NCI-H128 (cell line): Measurements from ENCODE around the gene LGR4.
A peak's percentile ranks its signal among the peaks of the same experiment; 100 is the strongest.

ENCODE experiments used
- DNase-seq: peaks from one replicate; lab custom pipeline; 2025; ENCODE audit not compliant: unreplicated experiment; lab: John Stamatoyannopoulos, UW

LGR4 gene

DNA sequence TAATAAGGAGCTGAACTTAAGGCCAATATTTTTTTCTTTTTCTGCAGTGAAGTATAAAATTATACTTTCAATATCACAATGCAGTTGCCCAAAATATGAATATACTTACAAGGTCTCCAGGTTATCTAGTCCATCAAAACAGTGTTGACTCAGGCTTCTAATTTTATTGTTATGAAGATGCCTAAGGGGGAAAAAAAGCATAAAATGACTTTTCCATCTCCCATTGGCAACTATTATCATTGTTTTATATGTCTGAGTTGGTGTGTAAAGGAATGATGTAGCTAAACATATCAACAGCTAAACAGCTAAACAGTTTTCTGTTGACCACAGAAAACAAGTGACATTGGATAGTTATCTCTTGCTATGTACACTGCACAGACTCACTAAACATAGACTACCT, 88.4 kb downstream of the LGR4 start:
- no peak for DNase-seq

DNA sequence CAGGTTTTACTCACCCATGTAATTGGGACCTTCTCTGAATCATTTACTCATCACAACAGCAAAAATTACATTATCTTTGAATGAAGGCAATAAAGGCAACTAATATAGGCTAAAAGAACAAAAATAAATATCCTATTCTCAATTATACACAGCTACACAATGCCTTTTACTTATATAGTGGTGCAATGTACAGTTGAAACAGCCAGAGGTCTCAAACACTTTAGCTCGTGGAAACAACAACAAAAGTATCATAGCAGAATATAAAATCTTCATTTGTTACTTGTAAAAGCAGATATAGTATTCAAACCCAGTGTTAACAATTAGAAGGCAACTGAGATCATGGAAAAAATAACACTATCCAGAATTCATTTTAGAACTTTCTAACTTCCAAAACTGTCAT, 88.9 kb downstream of the LGR4 start:
- no peak for DNase-seq

DNA sequence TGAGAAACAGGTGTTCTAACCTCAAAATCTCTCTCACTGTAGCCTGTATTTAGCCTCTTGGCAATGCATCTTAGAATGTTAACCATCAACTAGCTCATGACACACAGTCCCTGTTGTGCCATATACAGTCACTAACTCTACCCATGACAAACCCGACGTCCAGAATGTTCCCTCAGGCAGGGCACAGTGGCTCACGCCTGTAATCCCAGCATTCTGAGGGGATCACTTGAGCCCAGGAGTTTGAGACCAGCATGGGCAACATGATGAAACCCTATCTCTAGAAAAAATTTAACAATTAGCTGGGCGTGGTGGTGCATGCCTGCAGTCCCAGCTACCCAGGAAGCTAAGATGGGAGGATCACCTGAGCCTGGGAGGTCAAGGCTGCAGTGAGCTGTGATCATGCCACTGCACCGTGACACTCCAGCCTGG, 91.3 kb downstream of the LGR4 start:
- no peak for DNase-seq

GRCh38 chr11:27380771-27381170, 91.8 kb downstream of the LGR4 start:
- DNase-seq: no peak

DNA sequence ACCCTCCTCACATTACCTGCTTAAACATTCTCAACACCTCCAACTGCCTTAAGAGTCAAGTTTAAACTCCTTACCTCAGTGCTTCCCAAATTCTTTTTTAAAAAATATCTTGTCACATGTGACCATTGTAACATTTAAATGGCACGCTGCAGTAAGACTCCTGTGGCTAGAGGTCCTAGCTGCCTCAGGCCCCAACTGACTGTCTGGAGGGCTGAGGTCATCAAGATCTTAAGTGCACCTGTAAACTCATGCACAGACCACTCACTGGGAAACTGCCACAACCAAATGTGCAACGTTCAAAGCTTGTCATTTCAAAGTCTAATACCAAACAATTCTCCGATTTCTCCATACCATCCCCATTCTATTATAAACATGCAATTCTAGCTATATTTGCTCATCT, 93.1 kb downstream of the LGR4 start:
- DNase-seq: no peak

DNA sequence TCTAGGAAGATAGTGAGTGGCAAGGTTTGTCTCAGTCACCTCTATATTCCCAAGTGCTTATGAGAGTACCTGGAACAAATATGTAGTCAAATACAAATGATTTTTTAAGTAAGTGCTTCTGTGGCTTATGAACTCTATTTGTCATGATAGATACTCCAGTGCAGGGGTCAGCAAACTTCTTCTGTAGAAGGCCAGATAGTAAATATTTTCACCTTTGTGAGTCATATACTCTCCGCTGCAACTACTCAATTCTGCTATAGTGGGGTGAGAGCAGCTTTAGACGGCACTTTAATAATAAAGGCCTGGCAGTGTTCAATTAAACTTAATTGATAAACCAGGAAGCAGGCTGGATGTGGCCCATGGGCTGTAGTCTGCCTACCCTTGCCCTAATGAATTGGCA, 97.2 kb downstream of the LGR4 start:
- no peak for DNase-seq

GRCh38 chr11:27373856-27374602, 98.6 kb downstream of the LGR4 start:
- DNase-seq: no peak

GRCh38 chr11:27373392-27373791, 99.2 kb downstream of the LGR4 start:
- DNase-seq: no peak

- no peak for DNase-seq
Observed at GRCh38 chr11:27372164-27372563, 100.4 kb downstream of the LGR4 start.

DNA sequence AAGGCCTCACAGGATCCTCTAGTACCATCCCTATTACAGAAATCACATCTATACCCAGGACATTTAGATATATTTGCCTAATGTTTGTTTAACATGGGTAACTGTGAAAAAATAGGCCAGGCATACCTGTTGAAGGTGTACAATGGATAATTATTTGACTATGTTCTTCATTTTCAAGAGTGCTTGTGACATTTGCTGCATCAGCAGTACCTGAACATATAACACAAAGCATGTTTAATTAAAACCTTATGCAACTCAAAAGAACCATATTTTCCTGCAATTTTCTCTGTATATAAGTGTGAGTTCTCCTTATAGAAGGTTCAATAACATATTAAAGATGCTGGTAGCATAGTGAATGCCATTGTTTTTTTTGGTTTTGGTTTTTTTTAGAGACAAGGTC, 101.1 kb downstream of the LGR4 start:
- no peak for DNase-seq

DNA sequence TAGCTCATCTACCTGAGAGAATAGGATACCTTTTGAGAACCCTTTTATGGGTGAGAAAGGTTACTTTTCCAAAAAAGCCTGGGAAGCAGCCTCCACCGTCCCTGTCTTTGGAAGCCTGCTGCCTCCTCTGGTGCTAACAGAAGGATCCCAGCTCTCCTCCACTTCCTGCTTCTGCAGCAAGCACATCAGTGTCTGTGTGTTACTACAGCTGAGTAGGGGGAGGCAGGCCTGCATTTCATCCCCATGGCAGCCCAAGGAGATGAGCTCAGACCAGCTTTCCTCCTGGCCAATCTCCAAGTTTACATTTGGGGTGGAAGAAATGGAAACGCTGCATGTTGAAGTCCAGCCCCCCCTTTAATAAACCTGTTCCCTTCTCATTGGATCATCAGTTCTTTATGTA, 102.2 kb downstream of the LGR4 start:
- DNase-seq: no peak

DNA sequence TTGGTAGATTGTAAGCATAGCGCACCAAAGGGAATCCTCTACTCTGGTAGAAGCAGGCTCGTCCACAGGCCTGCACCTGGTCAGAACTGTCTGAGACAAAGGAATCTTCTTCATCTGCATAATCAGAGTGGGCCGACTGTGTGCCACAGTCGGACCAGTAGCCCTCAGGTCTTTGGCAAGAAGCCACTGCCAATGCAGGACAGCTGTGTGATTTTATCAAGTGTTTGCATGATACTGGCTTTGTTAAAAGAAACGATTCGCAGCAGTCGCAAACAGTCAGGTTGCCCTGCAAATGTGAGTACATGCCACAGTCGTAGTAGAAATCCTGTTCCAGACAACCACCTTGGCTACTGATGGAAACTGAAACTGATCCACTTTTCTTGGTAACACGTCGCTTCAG, 104.7 kb downstream of the LGR4 start:
- no peak for DNase-seq

DNA sequence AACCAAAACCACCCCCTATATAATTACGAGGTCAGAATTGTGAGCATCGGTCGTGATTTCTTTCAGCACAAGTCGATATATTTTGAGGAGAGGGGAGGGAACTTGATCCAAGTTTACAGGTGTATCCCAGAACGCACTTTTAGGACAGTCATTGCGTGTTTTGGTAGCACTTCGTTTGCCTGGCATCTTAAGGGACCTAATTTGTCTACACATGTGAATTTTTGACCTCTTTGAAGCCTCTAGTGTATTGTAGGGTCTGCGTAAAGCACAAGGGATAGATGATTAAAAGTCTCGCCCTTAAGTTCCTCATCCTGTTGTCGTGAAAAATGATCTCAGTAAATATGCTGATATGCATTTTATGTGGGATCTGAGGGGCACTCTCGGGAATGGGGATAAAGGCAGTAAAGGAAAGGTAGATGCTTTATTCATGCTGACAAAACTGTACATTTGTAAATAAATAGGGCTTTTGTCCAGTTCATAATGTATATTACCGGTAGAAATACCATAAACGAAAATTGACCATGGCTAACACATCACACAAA, 108.9 kb downstream of the LGR4 start:
- DNase-seq: no peak

- DNase-seq: peak; percentile 89
Observed at GRCh38 chr11:27362749-27363575, 109.6 kb downstream of the LGR4 start, which contains the start of gene CCDC34. CCDC34 (minus strand) TSS chr11:27363215; CDS start chr11:27363194, 21 bp downstream.

DNA sequence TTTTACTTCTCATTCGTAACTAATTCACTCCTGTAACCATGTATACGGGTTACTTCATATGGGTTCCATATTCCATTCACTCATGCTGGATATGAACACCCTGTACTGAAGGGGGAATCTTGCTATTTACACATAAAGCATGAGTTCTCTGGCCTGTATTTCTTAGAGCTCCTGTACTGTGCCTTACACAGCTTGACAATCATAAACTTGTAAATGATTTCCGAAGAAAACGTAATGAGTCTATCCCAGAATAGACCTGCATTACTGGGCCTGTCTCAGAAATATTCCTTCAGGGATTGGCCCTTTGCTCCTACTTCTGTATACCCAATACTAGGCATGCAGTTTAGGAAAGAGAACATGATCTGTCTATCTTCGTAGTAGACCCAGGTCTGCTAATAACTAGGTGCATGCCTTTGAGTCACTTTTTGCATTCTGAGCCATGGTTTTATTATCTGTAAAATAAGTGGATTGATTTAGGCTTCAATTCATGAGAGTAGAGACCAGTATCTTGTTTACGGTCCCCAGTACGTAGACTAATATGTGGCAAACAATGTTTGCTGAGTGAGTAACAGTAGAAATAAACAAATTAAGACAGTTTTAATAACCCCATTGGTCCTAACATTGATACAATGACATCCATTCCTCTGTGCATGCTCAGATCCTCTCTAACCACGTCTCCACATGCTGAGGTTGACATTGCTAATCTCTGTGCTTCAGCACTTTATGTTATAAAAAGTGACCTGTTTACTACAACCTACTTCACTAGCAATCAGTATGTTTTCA, 110.8 kb downstream of the LGR4 start:
- DNase-seq: no peak

GRCh38 chr11:27358296-27358695, 114.3 kb downstream of the LGR4 start:
- no peak for DNase-seq

DNA sequence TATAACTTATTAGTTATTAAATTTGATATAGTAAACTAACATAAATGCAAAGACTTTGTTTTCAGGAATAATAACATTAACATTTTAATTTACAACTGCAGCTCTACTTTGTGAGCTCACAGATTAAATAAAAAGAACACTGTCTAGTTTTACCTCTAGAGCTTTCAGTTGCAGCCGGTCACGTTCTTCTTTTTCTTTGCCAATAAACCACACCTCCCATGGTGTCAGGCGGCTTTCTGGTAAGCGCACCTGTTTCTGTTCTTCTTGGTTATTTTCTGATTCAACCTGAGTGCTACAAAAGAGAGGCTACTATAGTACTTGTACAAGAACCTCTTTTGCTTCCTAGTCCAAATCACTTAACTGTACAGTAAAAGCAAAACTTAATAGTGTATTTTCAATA, 115.3 kb downstream of the LGR4 start:
- DNase-seq: peak; percentile 36

GRCh38 chr11:27356624-27357222, 115.9 kb downstream of the LGR4 start:
- DNase-seq: no peak

DNA sequence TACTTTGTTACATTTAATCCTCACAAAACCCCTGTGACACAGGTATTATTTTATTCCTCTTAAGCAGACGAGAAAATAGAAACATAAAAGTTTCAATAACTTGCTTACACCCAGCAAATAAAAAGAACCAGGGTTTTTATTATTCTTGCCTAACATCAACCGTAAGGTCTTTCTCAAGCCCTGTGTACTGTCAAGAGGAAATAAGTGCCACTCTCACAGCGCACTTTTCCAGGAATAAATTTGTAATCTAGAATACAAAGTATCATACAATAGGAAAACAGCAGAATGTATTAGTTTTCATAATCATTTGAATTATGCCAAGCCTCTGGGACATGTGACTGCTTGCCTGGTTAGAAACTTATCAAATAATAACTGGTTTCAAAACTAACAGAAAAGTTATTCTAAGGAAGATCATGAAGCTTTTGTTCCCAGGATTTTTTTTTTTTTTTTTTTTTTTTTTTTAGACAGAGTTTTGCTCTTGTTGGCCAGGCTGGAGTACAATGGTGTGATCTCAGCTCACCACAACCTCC, 117.0 kb downstream of the LGR4 start:
- DNase-seq: no peak

DNA sequence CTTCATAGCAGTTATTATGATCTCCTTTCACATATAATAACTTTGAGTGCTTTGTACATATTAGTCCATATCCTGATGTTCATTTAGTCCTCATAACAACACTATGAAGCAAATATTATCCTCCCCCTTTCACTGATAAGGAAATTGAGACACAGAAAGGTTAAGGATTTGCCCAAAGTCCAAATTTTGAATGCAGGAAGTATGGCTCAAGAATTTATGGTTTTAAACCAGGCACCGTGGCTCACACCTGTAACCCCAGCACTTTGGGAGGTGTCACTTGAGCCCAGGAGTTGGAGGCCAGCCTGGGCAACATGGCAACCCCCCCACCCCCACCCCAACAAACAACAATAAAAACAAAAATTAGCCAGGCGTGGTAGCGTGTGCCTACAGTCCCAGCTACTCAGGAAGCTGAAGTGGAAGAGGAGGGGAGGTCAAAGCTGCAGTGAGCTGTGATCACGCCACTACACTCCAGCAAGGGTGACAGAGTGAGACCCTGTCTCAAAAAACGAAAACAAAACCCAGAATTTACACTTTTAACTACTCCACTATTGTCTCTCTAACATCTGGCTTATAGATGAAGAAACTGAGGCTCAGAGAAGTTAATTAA, 118.1 kb downstream of the LGR4 start:
- DNase-seq: no peak
